Fibroblast of skin of left quadriceps (primary cell): Measurements from ENCODE around the gene TMEM81.

Source experiments
- DNase-seq, 2 experiments: peaks; one replicate each; pipeline ENCODE4 v3.0.0-alpha.2; 2013; ENCODE audit warnings: low read depth in 2 of 2

The TMEM81 gene

DNA sequence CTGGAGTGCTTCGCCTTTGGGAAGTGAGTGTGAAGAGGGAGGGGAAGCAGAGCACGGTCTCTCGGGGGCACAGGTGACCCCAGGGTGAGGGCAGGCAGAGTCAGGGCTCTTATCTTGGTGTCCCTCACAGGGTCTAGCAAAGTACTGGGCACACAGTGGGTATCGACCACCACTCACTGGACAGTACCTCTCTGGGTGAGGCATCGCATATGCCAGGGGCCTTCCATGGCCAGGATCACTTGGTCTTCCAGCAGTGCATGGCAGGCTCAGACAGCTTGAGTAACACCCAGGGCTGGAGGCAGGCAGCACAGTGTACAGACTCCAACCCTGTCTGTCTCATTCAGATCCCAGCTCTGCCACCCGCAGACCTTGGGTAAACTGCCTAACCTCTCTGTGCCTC, 24.6 kb downstream of the TMEM81 start:
- no peak for DNase-seq

DNA sequence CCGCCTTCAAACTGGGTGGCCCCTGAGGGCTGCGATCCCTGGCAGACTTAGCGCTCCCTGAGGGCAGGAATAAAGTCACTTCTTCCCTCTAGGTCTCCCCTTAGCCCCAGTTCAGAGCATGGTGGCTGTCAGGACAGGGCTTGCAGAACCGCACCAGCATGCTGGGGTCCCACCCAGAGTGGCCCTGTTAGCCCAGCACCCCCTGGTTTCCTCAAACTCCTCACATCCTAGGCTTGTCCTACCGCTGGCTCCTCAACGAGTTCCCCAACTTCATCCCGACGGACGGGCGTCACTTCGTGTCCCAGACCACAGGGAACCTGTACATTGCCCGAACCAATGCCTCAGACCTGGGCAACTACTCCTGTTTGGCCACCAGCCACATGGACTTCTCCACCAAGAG, 25.4 kb downstream of the TMEM81 start:
- DNase-seq = no peak

DNA sequence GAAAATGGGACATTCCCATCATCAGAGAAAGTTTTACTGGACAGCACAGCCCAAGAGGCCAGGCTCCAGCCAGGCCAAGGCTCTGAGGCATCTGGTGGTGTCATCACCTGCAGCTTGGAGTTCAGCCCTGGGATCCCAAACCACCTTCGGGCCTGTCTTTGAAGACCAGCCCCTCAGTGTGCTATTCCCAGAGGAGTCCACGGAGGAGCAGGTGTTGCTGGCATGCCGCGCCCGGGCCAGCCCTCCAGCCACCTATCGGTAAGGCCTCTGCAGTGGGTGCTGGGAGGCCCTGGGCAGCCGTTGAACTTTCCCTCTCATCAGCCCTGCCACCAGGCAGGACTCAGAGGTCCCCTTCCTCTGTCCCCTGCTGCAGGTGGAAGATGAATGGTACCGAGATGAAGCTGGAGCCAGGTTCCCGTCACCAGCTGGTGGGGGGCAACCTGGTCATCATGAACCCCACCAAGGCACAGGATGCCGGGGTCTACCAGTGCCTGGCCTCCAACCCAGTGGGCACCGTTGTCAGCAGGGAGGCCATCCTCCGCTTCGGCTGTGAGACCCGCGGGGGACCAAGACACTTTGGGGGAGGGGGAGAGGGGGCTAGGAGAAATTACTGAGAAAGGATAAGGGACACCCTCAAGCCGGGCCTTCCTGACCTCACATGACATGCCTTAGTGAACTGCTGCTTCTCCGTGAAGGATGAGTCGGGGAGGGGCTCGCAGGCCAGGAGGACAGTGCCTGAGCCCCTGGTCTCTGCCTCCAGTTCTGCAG, 26.3 kb downstream of the TMEM81 start:
- no peak for DNase-seq

DNA sequence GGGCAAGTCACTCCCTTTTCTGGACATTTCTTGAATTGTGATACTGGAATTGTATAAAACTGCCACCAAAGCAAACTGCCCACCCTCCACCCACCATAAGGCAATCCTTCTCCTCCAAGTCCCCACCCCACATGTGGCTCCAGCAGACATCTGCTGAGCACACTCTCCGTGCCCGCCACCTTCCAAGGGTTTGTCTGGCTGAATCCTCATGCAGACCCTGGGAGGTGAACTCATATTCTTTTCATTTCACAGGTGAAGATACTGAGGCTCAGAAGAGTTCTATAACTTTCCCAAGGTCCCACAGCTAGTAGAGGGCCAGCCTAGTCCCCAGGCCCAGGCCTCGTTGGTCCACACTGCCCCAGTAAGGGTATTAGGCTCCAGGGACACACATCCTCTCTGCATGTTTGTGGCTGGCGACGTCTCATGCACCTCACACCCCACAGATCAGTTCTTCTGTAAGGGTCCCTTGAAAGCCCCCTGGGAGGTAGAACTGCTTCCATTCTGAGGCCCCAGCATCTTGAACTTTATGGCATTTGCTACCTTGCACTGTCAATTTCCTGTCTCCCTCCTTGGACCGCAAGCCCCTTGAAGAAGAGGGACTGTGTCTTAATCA, 27.2 kb downstream of the TMEM81 start:
- DNase-seq = no peak

DNA sequence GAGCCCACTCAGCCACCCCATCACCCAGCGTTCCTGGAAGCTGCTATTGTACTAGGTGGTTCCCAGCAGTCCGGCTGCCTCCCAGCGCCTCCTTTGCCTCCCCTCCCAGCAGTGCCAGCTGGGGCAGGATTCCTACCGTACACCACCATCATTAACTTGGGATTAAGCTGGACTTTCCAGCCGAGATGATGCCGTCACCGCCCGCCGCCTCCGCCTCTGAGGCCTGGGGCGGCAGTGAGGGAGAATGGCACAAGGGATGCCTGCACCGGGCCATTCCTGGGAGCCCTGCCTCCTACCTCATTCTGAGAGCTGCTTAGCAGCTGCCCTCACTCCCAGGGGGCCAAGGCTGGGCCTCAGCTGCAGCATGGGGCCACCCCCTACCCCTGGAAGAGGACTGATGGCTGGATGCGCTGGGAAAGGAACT, 28.1 kb downstream of the TMEM81 start:
- no peak for DNase-seq

DNA sequence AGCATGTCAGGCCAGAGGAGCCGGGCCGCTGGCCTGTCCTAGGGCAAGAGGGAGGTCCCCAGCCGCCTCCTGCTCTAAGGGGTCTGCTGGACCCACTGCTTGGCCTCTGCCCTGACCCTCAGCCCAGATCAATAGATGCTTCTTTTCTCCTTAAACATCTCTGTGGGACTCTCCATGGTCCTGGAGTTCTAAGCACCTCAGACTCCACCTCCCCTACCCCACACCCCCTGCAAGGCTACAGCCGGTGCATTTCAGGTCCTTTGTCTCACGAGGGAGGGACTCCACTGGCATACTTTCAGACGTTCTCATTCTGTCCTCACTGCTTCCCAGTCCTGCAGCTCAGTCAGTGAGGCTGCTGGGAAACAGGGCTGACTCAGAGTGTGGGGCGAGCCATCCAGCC, 30.2 kb downstream of the TMEM81 start:
- DNase-seq = no peak

DNA sequence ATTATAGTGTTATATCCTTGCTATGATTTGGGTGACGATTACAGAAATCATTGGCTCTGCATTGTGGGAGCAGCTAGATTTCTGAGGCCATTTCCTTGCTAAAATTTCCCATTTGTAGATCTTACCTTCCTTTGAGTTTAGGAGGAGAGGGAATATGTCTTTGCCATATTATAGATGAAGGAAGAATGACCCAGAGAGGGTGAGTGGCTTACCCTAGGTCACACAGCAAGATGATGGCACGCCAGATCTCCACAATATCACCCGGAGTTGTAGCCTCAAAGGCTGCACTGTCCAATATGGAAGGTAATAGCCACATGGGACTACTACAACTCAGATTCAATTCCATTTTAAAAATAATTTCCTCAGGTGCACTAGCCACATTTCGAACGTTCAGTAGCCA, 31.0 kb downstream of the TMEM81 start:
- no peak for DNase-seq

DNA sequence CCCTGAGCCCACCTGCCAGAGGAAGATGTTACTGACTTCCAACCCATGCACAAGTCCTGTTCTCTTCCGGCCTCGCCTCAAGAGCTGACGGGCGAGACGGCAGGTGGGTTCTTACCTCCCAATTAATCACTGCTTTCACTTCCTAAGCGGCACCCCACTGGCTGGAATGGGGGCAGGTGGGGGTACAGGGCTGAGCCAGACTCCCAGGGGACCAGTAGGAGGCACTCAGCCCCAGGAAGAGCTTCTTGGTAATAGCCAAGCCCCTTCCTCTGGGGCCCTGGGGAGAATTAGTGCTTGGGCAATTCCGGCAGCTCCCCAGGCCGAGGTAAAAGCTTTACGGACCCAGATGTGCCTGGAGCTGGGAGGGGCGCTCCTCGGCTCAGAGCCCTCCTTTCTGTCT, 31.6 kb downstream of the TMEM81 start:
- DNase-seq = no peak

DNA sequence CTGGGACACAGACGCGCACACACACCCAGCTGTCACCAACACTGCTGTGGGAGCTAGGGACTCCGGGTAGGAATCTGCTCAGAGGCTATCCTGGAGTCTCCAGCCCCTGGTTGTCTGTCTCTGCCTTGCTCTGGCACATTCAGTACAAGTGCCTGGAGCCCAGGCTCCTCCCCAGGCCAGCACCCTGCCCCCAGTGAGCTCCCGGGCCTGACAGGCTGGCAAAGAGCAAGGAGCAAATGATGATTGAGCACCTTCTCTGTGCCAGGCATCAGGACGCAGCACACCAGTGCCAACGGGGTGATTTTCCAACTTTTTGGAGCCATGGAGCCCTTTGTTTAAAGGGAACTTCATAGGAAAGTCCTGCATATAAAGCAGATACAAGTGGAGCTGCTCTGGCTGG, 34.8 kb downstream of the TMEM81 start:
- DNase-seq = no peak

DNA sequence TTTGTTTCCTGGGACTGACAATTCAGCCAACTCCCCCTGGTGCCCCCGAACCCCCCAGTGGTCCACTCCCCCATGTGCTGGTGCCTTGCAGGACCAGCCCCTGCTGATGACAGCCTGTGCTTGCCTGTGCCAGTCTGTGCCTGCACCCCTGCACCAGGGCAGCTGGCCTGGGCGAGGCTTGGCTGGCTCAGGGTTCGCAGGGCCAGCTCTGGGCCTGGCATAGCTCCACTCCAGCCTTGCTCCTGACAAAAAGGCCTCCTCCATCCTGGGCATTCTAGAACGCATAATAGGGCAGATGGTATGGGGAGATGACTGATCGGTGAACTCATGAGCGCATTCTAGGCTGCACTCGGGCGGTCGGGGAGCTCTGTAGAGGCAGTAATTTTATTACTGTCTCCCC, 35.9 kb downstream of the TMEM81 start:
- no peak for DNase-seq

DNA sequence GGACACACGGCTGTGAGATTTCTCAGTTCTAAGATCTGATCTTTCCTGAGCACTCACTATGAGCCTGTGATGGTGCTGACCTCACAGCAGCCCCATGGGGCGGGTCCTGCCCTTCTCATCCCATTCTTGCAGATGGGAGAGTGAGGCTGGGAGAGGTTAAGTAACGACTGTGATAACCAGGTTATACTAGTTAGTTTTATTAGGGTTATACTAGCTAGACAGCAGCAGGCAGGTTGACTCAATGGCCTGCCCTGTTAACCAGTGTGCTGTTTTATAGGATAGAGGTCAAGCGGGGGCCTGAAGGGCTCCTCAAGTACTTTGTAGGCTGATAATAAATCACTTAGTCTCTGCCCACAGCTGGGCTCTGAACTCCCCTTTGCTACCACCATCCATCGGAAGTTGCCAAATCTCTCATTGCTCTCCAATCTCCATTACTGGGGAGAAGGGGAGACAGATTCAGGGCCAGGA, 36.5 kb downstream of the TMEM81 start:
- no peak for DNase-seq

DNA sequence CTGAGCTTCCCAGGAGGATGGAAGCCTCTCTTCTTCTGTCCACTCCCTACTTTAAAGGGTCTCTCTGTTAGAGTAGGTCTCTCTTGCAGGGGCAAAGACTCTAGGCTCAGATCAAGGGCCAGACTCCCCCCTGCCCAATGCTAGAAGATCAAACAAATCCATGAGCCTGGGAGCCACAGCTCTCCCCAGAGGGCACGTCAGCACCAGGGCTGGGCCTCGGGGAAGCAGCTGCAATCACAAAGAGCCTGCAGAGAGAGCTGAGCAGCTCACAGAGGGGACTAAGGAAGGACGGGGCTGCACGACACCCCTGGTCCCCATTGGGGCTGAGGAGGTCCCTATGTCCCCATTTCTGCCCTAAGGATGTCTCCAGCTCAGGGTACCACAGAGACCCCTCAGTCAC, 37.4 kb downstream of the TMEM81 start:
- DNase-seq = no peak

DNA sequence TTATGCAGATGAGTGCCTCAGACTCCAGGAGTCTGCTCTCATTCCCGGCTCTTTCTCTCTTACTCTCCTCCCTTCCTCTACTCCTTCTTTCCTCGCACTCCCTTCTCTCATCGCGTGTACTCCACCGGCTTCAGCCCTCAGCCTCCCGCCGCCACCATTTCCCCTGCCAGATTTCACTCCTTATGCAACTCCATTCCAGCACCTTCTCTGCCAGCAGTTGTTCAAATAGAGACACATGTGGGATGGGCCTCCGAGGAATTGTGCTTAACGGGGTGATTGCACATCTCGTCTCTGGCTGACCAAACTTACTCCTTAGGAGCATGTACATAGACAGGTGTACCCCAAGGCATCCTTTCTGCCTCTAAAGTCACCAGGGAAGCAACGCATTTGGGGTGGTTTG, 39.1 kb downstream of the TMEM81 start:
- no peak for DNase-seq

DNA sequence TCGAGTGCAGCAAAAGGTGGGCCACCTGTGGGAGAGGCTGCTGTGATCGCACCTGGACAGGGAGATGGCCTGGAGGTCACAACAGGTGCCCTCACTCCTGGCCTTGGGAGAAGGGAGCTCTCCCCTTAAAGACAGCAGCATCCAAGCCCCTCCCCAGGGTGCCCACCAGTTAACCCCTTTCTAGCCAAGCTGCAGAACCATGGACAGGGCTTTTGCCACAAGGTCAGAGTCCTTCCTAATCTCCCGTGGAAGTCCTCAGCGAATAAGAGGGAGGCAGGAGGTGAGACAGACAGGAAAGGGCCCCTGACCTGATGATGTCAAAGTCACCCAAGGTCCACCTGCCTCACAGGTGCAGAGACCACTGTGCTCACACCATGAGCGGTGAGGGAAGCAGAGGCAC, 39.5 kb downstream of the TMEM81 start:
- DNase-seq = no peak

DNA sequence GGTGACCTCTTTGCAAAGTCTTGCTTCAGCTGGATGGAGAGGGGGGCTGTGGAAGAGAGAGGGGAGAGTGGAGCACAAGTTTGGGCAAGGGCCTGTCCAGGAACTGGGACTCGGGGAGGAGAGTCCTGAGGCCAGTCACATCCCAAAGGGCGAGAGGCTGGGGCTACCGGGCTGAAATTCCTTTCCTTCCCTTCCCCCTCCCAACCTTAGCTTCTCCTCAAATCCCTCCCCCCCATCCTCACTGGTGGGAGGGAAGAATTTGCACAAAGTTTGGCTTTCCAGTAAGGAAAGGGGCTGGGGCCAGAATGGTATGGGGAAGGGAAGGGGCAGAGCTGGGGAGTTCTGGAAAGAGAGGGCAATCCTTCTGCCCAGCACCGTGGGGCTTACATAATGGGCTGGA, 40.4 kb downstream of the TMEM81 start:
- DNase-seq = no peak

DNA sequence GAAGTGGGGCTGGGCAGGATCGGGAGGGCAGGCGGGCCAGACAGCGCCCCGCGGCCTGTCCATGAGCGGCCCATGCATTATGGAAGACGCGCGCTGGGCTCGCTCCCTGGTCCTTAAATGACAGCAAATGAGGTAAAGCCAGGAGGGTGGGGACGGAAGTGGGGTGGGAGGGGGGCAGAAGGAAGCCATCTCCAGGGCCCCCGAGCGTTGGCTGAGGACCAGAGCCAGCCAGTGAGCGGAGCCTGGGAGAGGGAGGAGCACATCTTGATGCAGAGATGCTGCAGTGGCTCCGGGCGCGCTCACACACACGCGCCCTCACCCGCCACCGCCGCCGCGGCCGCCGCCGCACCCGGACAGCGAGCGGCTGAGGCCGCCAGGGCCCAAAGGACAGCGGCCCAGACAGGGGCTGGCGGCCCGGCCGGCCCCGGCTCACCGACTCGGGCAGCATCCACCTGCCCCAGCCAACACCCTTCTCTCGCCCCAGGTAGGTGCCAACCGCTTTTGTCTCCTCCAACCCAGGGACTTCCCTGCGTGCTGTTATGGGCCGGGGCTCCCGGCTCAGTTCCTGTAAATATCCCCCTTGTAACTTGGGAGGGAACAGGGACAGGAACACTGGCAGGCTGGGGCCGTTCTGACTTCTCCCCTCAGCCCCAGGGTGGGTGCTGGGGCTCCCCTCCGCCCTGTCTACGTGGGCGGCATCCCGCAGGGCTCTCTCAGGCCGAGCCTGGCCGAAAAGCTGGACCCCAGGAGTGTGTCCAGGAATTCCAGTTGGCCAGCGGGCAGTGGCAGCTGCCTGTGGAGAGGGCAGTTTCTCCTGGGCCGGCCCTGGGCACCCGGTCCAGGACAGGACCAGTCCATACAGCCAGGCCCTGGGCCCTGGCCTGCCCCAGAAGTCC, 41.1 kb downstream of the TMEM81 start, which contains the start of gene CNTN2:
Gene CNTN2, plus strand, starts transcription at position 302 of the 896 bp plus-strand sequence. CDS start 9,974 bp downstream, outside the sequence.
- no peak for DNase-seq

DNA sequence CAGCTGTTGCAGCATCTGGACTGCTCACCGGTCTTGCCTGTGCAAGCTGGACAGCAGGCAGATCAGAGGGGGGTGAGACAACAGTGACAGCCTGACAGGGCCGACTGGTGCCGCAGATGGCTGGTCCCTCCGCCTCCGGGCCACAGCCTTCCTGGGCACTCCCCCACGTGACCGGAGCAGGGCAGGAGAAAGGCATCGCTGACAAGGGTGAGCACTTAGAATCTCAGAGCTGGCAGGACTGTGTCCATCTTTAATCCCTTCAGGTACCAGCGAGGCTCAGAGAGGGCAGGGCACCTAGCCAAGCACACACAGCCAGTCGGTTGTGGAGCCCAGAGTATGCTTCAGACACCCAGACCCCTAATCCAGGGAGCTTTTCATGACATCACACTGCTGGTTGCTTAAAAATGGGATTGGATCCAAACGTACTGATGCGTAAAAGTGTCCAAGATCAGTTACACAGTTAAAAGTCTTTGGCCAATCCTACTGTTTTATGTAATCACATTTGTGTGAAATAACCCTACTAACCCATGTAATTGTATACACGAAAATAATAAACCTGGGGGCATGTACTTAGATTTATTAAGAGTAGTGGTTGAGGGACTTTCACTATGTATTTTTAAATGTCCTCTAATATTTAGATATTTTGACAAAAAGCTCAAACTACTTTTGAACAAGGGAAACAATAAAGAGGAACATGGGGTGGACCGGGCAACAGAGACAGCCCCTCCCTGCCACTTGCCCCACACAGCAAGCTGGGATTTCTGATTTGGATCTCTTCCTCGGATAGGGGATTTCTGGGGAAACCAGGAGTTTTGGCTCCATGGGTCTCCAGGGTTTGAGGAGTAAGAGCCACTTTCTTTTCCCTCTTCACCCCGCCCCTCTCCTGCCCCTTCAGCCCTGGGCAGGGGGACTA, 42.0 kb downstream of the TMEM81 start:
- DNase-seq = no peak

DNA sequence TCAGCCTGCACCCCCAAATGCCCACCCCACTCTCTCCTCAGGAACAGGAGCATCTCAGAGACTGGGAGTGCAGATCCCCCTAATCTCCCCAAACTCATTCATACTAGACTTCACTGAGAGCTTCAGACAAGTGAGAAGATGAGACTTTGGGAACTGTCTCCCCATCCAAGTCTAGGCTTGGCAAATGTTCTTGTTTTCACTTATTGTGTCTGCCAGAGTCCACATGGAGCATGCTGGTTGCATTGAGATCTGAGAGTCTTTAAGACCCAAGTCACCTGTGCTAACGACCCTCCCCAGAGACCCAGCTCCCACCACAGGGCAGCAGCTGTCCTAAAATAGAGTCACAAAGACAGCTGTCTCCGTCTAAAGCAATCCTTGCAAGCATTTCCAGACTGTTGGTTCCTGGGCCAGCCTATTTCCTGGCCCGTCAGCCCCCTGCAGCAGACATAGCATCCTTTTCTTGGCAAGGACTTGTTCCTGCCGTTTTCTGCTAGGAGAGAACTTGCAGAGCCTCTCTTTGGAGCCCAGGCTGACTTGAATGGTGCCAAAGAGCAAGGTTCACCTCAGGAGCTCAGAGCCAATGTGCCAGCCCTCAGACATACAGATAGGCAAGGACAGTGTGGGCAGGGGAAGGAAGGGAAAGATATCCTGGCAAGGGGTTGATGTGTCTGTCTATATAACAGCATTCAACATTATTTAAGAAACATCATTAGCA, 43.1 kb downstream of the TMEM81 start:
- DNase-seq = no peak

DNA sequence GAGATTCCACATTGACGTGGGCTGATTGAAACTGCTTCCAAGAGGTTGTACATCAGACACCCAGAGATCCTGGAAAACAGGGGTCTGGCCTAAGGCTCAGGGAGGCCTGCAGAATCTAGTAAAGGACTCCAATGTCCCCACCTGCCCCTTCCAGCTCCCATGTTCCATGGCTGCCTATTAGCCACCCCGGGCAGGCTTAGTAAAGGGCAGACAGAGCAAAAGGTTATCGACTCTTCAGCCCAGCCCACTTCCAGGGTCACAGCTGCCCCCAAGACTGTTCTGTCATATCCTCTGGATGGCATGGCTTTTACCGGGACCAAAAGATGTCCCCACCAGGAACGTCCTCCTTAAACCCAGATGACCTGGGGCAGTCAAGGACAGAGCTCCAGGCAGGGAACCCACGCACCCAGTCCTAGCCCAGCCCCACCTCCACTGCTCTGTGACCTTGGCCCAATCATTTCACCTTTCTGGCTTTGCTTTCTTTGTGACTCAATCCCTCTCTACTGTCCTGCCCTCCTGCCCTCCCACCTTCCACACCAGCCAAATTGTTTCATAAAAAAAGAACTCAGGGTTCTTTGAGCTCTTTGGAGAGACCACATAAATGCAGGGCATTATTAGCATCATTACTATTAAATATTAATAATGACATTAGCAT, 46.0 kb downstream of the TMEM81 start:
- no peak for DNase-seq

DNA sequence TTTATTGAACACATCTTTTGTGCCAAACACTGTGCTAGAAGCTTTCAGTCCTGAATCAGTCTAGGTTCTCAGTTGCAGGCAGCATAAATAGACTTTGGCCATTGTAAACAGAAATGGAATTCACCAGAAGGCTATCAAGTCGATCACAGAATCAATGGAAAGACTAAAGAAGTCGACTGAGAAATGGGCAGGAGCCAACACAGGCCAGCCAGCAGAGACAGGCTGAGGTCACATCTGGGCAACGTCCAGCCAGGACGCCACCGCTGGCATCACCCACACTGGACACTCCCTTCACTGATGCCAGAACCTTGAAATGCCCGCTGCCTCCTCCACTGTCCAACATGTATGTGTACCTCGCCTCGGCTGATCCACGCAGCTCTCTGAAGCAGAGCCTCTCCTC, 46.7 kb downstream of the TMEM81 start:
- DNase-seq = no peak
